ENCODE measurements around the gene LAYN.

The LAYN gene, protein sequence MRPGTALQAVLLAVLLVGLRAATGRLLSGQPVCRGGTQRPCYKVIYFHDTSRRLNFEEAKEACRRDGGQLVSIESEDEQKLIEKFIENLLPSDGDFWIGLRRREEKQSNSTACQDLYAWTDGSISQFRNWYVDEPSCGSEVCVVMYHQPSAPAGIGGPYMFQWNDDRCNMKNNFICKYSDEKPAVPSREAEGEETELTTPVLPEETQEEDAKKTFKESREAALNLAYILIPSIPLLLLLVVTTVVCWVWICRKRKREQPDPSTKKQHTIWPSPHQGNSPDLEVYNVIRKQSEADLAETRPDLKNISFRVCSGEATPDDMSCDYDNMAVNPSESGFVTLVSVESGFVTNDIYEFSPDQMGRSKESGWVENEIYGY

DNA sequence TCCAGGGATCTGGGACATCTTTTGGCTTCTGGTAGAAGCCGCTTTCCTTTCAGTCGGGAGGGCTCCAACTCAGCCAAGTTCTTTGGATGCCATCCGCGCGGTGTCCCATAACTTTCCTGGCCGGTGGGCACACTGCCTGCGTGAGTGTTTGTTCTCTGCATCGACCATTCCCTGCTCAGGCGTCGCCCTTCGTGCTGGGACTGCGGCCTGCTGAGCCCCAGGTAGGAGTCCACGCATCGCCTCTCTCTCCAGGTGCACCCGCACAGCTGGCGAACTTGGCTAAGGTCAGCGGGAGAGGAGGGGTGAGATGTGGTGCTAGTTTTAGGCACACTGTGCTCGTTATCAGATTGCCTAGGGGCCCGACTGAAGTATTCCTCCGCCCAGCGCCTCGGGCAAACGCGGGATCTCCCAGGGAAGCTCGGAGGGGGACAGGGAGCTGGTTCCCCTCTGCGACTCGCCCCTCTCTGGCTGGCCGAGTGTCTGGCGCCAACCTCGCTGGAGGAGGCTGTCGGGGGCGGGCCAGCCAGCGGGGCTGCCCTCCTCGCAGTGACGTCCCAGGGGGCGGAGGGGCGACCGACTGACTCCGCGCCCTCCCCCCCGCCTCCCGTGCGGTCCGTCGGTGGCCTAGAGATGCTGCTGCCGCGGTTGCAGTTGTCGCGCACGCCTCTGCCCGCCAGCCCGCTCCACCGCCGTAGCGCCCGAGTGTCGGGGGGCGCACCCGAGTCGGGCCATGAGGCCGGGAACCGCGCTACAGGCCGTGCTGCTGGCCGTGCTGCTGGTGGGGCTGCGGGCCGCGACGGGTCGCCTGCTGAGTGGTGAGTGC is at the start of gene LAYN:
Gene LAYN, plus strand, starts transcription at position 607 of the 823 bp plus-strand sequence. Its CDS starts 124 bp downstream, at position 731.
- DNase-seq (ENCODE audit: low read depth) = peak; percentile 20

DNA sequence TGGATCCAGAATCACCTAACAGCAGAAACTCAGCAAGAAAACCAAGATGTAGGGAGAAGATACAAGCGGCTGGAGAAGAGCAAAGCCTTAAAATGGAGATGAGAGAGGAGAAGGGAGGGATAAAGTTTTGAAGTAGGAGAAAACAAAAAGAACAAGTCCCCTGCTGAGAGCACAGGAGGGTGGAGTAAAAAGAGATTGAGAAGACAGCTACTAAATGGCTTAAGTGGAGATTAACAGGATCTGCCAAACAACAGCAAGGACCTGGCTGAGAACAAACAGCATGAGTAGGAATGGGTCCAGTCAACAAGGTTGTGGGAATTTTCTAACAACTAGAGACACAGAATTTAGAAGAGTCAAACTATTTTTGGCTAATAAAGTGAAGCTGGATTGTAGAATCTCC is 46.5 kb upstream of the LAYN start:
- DNase-seq (ENCODE audit: low read depth) = no peak

DNA sequence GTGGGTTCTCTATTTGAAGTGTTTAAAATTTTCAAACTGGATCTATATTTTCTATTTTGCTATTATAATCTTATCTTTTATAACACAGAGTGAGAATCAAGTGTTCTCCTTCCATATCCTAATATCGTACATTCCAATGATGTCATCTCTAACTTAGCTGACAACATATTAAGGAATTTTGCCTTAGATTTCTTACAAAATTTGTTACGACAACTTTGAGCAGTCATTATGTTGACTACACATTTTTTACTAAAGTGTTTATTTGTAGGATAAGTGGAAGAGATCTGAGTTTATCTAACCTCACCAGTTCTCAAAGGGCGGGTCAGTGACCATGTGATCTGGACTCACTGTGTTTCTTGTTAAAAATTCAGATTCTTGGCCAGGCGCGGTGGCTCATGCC is 41.0 kb upstream of the LAYN start:
- no peak for DNase-seq (ENCODE audit: low read depth)

DNA sequence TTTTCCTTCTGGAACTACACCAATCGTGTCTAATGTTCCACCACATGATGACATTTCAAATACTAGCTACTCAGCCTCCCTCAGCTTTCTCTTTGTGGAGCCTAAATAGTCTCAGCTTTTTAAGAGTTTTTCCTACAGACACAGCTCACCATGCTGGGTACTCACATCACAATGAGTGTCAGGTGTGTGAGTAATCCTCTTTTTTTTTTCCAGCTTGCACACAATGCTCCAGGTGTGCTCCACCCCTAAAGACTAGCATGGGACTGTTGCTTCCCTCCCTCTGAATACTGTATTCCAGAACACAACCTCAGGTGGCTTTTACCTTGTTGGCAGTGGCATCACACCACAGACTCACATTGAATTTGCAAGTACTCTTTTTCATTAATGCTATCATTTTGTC is 40.0 kb upstream of the LAYN start:
- DNase-seq (ENCODE audit: low read depth) = no peak

DNA sequence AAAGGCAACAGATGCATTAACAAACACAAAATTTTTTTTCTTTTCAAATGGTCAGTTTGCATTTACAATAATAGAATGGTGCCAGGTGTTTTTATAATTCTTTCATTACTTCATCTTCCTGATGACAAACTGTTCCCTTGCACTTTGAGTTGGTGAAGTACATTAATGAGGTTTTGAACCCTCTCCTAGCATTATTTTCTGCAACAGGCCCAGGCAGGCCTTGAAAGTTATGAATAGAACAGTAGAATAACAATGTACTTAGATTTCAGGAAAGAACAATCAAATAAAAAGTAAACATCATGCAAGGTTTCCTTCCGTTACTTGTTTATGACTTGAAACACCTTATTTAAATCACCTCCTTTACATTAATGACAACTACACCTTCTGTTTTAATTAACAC is 37.9 kb upstream of the LAYN start:
- DNase-seq (ENCODE audit: low read depth) = no peak

DNA sequence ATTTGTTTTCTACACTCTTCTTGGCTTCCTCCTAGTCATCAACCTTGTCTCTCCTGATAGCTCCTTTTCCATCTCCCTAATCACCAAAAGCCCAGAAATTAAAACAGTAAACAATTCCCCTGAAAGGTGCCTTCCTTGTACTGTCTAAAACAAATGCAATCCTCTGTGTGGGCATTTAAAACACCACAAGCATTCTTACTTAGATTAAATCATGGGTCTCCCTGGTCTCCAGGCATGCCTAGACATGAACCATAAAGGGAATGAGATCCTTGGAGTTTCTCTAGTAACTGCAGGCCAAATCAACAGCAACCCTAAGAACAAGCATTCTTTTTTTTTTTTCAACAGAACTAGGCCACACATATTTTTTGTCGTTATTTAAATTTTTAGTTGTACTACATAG is 30.2 kb upstream of the LAYN start:
- DNase-seq (ENCODE audit: low read depth) = no peak

DNA sequence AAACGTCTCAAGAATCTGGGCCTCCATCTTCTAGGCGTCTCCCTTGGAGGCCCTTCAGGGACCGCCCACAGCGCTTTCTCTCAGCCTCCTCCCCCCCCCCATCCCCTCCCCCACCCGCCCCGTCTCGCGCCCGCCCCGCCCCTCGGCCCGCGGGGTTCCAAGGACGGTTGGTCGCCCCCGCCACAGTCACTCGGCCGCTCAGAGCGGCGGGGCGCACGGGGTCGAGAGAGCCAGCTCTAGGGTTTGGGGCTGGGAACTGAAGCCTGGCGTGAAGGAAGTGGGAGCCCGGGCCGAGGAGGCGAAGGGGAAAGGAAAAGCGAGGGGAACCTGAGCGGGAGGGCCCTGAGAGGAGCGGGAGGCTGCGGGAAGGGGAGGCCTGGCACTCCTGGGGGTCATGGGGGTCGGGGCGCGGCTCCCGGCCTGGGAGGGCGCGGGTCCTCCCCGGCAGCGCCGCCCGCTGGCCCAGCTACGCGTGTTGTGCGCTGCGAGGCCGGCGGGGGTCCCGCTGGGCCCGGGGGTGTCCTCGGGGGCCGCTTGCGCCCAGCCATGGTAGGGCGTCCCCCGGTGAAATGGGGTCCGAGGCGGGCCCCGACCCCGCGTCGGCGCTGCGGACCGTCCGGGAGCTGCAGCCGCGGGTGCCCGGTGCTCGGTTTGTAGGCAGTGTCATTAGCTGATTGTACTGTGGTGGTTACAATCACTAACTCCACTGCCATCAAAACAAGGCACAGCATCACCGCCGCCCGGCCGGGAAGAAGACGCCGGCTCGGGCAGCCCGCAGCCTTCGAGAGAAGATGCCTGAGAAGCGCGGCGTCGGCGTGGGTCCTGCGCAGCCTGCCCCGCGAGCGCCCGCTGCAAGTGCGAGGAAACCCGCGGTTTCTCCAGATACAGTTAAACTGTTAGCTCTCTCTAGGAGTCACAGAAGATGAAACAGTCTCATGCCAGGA is 28.0 kb upstream of the LAYN start, which contains the start of gene BTG4:
Gene BTG4, minus strand, starts transcription at position 91 of the 944 bp plus-strand sequence. CDS start 13,610 bp downstream, outside the sequence.
- no peak for DNase-seq (ENCODE audit: low read depth)

DNA sequence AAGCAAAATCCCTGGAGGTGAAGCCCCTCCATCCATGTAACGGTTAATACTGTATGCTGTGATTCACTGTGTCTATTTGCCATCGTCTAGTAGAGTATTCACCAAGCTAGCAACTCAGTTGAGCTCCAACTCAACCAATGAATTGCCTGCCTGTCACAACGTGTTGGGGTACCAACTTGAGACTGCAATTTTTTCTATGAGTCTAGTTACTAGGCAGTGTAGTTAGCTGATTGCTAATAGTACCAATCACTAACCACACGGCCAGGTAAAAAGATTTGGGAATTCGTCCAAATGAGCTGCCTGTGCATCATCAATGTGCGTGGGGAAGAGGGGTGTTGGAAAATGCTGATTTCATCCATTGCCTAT is 27.3 kb upstream of the LAYN start:
- DNase-seq (ENCODE audit: low read depth) = no peak

DNA sequence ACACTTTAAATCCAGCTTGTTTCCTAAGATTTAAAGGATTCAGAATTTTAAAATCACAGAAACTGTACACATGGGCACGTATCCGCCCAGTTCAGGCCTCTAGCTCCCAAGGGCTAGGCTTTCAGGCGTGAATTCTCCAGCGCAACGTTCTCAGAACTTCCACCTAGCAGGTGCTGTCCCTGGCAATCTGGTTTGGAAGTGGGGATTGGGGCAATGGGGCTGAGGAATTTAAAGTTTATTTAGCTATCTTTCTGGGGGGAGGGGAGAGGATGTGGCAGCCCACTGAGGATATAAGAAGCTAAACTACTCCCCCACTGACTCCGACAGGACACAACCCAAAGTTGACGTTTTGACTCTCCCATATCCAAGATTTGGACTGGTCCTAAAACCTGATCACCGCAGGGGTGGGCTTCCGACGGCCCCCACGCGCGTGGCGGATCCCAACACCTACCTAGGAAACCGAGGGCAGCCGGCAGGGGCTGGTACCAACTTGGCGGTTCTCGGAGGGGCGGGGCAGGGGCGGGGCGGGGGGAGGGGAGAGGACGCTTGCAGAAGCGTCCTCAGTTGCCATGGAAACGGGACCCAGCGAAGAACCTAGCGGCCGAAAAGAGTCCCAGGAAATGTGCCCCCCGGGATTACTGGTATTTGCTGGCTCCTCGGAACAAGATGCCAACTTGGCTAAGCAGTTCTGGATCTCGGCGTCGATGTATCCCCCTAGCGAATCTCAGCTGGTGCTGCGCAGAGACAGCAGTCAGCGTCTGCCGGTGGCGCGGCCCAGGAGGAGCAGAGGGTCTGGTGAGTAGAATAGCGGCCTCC is 26.1 kb upstream of the LAYN start, which contains the start of gene HOATZ:
Gene HOATZ, plus strand, starts transcription at position 563 of the 816 bp plus-strand sequence. Its CDS starts 7 bp downstream, at position 570.
- no peak for DNase-seq (ENCODE audit: low read depth)

DNA sequence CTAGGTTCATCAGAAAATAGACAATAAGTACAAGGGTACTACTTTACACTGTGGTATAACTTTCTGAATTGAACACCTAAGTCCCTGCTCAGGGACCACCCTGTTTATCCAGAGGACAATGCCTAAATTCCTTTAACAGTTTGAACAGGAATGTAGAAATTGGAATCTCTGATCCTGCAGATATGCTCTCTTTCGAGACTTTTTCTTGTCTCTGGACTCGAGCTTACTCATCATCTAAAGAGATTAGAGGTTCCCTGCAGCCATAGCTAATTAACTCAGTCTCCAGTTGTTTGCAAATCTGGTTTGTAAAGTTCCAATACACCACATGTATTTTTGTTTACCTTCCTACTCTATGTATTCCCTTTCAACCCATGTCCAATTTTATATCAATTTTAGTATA is 24.9 kb upstream of the LAYN start:
- DNase-seq (ENCODE audit: low read depth) = no peak

DNA sequence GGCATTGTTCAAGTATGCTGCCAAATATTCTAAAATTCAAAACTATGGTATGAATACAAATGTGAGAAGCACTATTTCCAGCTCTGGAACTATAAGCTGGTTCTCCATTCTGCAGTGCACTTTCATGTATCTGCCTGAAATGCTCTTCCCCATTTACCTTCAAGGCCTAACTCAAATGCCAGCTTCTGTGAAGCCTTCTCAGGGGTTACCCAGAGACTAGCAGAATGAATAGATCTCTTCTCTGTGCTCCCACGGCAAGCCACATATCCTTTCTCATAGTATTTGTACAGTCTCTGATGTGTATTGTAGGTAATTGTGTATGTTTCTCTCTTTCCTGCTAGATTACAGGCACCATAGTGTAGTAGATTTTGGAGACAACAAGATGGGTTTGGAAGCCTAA is 21.9 kb upstream of the LAYN start:
- DNase-seq (ENCODE audit: low read depth) = no peak

DNA sequence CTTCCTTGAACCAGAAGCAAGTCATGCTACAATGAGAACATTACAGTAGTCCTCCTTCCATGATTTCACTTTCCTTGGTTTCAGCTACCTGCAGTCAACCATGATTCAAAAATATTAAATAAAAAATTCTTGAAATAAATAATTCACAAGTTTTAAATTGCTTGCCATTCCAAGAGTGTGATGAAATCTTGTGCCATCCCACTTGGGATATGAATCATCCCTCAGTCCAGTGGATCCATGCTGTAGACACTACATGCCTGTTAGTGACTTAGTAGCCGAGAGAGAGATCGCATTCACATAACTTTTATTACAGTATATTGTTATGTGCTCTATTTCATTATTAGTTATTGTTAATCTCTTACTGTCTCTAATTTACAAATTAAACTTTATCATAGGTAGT is 20.0 kb upstream of the LAYN start:
- DNase-seq (ENCODE audit: low read depth) = no peak

DNA sequence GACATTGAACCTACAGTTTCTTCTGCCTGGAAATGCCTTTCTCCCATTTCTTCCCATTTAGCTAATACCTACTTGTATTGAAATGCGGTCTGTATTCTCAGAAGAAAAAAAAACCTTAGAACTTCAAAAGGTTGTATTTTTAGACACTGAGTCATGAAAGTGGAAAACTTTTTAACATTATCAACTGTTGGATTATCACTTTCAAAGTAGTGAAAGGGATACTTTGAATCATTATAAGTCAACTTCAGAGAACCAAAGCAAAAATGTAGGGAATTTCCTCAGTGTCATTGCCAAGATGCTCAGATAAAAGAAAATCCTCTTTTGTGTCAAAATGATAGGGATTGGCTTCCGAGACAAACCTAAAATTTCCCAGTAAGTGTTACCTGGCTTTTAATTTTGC is 19.4 kb upstream of the LAYN start:
- DNase-seq (ENCODE audit: low read depth) = no peak

DNA sequence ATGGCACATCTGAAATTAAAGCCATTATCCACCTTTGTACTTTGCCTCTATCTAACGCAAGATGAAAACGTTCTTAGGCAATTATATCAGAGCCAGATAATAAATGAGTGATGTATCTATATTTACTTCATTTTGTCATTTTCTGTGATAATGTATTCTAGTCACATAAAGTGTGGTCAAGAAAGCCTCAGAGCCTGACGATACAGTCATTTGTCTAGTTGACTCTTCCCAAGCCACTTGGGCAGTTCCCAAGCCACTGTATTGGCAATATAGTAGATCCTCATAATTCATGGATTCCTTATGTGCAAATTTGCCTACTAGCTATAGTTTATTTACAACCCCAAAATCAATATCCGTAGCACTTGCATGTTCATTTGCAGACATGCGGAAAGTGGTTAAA is 18.1 kb upstream of the LAYN start:
- DNase-seq (ENCODE audit: low read depth) = no peak

DNA sequence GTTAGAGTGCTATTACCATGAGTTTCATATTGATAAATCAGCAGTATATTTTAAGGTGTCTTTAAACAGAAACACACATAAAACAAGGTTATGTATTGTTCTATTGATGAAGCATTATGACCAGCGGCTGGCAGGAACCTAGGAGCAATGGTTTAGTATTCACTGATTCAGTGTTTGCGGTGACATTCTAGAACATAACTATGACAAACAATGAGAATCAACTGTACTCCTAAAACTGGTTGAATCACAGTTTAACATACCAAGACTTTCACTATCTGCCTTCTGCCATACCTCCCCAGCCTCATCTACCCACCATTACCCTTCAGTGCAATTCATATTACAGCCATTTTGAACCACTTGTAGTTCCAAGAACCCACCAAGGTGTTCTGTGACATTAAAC is 17.2 kb upstream of the LAYN start:
- no peak for DNase-seq (ENCODE audit: low read depth)

DNA sequence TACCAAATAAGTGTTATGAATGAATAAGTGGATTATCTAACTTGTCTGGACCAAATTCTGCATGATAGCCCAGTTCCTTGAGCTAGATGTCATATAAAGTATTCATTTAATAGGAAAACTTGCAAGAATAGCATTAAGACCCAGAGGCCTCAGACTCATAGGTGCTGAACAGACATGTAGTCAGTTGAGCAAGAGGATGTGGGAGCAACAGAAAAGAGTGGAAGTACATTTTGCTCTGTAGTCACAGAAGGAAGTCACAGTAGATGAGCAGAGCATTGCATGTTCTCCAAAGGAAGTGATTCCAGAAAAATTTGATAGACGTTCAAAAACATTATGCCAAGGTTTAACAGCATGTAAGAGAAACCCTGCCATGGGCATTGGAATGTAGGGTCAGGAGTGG is 16.5 kb upstream of the LAYN start:
- no peak for DNase-seq (ENCODE audit: low read depth)

DNA sequence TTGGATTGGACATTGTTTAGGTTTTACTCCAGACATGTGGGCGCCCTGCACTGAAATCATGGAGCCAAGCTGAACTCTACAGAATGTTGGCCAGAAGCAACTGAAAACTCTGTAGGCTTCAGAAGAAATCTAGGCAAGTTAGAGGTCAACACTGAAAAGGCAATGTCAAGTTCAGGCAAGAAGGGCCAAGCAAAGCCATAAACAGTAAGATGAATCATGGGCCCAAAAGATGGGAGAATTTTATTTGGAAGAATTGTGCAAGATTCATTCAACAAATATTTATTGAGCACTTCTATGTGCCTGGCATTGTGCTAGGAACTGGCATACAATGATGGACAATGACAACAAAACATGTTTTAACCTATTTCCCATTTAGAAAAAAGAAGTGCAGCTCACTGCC is 15.1 kb upstream of the LAYN start:
- DNase-seq (ENCODE audit: low read depth) = no peak

DNA sequence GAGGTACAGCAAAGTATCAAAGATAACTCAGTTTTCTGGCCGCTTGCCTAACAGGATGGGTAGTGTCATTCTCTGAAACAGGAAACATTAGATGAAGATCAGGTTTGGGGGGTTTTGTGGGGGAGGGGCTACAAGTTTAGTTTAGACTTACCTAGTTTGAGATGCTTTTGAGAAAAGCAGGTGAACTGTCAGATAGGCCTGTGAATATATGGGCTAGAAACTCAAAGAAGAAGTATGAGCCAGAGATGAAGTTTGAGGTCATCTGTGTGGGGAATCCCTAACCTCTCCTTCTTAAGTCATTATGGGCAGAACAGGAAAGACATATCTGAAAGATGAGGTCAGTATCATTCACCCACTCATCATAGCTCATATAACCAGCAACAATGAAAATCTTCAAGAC is 14.0 kb upstream of the LAYN start:
- DNase-seq (ENCODE audit: low read depth) = no peak

DNA sequence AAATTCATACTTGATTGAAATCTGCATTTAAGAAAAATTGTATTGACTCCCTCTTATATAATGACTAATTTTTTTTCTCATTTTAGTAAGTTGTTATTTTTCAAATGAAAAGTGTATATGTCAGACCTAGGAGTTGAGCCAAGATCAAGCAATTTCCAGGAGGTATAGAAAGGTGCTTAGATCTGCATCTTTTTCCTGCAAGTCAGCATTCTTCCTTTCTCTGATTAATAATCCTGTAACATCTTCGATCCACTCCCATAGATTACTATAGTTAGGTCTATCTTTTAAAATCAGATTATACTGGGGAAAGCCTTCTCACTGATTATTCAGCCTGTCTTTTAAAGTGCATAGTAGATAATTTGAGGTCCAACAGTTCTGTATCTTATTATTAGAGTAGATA is 13.2 kb upstream of the LAYN start:
- DNase-seq (ENCODE audit: low read depth) = no peak

DNA sequence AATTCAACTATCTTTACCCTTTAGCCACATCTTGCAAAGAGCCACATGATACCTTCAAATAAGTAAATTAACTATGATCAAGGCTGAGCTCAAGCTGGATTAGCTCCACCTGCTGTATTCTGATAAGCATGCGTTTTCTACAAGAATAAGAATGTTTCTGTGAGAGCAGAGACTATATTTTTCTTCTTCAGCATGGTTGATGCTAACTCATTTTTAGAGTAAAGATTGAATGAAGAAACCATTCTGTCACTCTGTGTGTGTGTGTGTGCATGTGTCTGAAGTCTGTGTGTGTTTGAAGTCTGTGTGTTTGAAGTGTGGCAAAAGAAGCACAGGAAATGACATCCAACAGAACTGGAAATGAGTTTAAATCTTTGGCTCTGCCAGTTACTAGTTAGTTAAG is 12.0 kb upstream of the LAYN start:
- DNase-seq (ENCODE audit: low read depth) = no peak

DNA sequence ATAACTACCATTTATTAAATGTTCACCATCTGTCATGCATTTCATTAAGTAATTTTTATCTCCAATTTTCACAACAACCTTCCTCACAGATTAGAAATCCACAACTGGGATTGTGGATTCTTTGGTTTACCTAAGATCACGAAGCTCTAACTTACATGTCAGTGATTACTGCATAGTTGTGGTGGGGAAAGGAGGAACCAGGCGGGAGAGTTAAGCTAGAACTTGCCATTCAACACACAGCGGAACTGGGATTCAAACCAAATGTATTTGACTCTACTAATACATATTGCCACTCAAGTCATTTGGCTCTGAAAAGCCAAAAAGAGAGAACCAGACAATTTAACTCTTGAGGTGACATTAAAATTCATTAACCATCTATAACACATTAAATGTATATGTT is 10.4 kb upstream of the LAYN start:
- no peak for DNase-seq (ENCODE audit: low read depth)

Measured in T-helper 22 cell (primary cell).